HG02763 (cell line): Measurements from ENCODE around the gene GNG7.

Experiments
- ATAC-seq: cut with Tn5 transposase; IDR thresholded peaks from one replicate; pipeline ENCODE4 v1.9.1; 2021; ENCODE audit warnings: mild to moderate bottlenecking, moderate library complexity; ENCODE audit not compliant: unreplicated experiment

Gene GNG7

DNA sequence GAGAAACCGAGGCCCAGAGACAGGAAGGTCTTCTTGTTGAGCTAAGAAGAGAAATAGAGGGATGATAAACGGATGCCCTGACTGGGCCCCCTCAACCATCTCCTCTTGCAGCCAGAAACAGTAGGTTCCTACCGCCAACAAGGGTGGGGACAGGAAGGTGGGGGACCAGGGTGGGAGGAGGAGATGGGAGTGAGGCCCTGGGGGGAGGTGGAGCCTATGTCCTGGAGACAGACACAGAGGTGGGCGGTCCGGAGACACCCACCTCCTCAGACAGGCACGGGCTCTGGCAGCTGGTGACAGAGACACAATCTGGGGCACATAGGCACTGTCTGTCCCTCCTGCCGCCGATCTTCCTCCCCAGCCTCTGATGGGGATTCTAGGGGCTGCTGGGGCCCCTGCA, 209.6 kb downstream of the GNG7 start:
- no peak for ATAC-seq

DNA sequence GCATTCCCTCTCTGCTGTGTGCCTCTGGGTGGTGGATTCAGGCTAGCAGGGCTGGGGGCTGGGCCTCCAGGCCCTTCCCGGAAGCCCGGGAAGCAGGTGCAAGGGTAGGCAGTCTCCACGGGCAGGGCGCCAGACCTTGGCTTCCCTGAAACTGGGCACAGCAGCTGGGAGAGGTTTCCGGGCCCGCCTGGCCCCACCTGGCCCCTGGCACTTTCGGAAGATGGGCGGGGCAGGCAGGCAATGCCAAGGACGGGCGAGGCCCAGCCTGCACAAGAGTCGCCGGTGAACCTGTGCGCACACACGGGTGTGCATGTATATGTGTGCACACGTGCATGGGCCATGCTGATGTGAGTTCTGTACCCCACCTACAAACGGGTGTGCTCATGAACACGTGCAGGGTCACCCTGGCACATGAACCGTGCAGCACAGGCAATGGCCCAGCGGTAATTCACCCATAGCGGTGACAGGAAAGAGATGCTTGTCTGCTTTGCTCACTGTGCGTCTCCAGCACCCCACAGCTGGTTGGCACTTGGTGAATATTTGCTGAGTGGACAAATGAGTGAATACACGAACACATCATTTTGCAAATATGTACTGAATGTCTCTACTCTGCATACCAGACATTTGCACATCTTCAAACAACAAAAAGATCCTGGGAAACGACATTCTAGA, 211.2 kb downstream of the GNG7 start:
- no peak for ATAC-seq

DNA sequence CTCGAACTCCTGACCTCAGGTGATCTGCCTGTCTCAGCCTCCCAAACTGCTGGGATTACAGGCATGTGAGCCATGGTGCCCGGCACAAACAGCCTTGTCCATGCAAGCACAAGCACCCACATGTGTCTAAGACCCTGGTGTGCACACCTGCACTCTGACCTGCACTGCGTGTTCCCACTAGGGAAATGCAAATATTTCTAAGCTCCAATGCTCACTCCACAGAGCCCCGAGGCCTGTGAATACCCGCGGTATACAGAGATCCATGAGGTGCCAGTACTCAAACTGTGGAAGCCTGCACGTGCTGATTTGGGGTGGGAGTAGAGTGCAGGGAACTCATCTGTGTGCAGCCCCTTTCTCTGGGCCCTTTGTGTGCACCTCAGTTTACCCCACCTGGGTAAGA, 211.8 kb downstream of the GNG7 start:
- no peak for ATAC-seq

DNA sequence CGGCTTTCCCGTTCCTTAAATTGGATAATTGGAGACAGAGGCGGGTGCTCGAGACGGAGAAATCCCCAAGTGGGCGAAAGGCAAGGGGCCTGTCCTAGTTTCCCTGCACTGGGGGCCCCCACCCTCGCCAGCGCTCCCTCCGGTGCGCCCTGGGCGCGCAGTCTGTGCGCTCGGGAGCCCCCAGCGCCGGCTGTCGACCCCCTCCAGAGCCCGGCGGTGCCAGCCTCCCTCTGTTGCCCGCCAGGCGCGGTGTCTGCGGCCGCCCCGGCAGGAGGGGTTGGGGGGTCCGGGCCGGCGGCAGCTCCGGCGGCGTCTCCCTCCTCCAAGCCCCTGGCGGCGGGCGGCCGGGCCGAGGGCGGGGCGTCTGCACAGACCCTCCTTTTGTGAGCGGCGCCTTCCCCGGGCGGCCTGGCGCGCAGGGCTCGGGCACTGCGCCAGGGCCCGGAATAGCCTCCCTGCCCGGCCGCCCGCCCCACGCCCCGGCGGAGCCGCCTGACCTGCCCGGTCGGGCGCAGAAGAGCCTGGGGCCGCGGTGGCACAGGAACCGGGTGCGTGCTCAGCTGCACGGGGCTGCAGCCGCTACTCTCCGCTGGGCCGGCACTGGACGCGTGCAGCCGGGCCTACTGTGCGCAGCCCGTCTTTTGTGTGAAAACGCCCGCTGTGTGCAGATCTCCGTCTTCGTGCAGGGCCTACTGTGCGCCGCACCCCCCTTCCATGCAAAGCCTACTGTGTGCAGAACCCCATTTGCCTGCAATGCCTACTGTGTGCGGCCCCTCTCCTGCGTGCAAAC, 213.4 kb downstream of the GNG7 start:
- no peak for ATAC-seq

DNA sequence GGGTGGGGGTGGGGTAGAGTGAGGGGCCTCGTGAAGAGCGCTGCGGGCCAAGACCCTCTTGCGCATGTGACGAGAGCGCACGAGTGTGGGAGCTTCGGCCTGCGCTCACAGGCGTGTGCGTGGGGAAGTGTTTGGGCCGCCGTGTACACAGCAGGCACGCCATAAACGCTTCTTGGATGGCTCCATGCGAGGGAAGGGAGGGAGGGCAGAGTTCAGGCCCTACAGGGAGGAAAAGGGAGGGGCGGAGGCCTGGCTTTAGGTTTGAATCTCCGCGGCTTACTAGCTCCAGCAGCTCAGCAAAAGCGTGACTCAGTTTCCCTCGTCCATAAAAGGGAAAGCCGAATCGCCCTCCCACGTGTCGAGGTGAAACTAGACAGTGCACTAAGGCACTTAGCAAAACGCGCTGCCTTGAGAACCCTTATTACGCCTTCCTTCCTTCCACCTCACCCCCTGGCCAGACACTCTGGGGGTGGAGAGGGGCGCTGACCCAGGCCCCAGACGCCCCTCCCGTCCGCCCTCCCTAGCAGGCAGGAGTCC, 214.0 kb downstream of the GNG7 start:
- ATAC-seq, result no peak

DNA sequence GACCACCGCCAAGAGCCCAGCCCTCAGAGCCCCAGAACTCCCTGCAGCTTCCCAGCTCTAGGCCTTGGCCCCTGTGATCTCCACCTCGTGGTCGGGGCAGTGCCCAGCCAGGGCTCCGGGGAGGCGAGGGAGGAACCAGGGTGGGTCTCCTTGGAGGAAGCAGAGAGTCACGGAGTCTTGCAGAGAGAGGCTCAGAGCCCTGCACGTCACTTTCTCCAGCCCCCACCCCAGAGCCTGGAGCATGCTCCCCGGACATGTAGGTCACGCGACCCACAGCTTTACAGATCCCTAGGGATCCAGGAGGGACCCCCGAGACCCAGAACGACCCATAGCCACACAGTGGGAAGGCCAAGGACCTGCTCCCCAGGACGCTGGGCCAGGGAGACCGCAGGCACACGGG, 214.7 kb downstream of the GNG7 start:
- no peak for ATAC-seq

DNA sequence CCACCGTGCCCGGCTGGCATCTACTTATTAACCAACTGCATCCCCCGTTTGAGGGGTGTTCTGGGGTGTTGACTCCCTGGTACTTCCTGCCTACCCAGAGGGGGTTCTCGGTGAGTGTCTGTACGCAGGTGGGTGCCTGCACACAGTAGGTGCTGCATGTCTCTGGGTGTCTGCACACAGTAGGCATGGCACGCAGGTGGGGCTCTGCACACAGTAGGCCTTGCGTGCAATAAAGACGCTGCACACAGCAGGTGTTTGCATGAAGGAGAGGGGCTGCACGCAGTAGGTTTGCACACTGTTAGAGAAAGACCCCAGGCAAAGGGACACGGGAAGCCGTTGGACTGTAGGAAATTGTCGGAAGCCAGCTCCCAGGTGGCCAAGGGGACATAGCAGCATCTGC, 215.4 kb downstream of the GNG7 start:
- no peak for ATAC-seq

DNA sequence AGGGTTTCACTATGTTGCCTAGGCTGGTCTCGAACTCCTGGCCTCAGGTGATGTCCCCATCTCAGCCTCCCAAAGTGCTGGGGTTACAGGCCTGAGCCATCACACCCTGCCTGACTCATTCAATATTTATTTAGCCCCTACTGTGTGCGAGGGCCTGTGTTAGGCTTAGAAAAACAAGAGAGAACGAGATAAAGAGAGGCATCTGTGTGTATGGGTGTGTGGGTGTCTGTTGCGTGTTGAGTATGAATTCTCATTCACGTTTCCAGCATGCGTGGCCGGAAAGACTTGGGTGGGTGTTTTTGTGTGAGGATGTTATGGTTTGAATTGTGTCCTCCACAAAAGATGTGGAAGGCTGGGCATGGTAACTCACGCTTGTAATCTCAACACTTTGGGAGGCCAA, 217.1 kb downstream of the GNG7 start:
- no peak for ATAC-seq

DNA sequence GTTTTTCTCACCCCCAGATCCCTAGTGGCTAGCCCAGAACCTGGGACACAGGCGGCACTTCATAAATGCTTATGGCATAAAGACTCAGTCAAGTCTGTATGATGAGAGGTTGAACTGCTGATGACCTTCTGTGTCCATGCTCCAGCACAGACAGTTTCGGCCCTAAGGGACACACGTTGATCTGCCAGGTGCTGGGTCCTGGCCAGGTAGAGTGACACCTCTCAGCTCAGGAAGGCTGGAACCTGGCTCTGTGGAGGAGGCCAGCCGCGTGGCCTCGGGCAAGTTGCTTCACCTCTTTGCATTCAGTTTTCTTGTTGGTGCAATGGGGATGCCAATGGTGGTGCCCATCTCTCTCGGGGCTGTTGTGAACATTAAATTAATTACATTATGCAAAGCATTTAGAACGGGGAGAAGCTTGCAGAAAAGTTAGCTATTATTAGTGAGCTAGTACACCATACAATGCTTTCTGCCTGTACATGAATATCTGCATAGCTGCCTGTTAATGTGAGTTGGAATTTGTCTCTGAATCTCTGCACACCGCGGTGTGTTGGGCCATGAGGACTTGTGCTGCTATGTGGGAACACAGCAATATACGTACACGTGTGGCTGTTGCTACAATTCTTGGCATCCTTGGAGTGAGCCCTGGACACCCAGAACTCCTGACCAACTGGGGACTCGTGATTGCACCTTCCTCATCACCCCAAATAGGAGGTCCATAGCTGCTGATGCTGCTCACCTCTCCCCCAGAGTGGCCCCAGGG, 218.1 kb downstream of the GNG7 start:
- ATAC-seq, result no peak

DNA sequence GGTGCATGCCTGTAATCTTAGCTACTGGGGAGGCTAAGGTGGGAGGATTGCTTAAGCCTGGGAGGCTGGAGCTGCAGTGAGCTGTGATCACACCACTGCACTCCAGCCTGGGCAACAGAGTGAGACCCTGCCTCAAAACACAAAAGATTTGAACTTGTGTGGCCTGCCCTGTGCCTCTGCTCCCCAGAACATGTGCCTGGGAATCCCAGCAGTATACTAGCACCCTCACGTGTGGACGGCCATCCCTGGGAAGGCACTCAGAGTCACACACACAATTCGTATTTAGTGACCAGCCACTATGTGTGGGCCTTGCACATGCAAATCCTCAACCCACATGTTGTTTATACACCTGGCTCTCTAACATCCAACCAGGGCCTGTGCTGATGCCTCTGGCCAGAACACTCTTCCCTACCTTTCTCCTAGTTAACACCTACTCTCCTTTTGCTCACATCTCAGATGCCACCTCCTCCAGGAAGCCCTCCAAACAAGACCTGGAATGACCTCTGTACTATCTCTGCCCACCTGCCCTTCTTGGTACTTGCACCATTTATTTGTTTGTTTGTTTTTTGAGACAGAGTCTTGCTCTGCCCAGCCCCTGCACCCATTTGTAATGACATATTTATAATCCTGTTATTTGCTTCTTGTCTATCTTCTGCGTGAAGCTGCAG, 218.9 kb downstream of the GNG7 start:
- ATAC-seq, result no peak

DNA sequence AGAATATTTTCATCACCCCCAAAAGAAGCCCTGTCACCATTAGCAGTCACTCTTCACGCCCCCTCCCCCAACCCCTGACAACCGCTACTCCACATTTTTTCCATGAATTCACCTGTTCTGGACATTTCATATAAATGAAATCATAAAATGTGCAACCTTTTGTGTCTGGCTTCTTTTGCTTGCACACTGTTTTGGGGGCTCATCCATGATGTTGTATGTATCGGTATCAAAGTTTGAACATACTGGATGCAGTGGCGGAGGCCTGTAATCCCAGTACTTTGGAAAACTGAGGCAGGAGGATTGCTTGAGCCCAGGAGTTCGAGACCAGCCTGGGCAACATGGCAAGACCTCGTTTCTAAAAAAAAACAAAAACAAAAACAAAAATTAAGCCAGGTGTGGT, 219.4 kb downstream of the GNG7 start:
- no peak for ATAC-seq

DNA sequence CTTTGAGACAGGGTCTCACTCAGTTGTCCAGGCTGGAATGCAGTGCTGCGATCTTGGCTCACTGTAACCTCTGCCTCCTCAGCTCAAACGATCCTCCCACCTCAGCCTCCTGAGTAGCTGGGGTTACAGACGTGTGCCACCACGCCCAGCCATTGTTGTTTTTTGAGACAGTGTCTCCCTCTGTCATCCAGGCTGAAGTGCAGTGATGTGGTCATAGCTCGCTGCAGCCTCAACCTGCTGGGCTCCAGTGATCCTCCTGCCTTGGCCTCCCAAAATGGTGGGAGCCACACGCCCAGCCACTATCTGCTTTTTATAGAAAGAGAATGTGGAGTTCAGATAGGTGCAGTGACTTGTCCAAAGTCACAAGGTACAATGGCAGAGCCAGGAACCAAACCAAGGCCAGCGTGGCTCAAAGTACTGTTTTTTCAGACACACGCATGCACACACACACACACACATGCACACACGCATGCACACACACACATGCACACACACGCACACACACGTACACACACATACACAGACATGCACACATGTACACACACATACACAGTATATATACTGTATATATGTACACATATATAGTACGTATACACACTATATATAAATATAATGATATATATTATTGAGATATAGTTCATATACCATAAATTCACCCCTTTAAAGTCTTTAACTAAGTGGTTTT, 220.0 kb downstream of the GNG7 start:
- ATAC-seq, result no peak

DNA sequence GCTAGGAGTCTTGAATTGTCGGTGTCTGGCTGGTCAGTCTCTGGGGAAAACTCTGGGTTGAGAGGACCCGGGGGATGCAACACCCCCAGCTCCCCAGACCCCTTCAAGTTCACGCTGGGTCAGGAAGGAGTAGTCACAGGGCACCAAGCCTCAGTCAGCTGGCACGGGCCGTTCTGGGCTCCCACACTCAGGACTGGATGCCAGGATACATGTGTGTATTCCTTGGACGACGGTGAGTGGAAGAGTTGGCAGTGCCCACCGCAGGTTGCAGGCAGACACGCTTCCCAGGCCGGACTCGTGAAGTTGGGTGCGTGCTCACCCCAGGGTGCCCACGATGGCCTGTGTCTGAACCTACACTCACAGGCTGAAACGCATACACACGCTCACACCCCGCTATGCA, 221.0 kb downstream of the GNG7 start:
- no peak for ATAC-seq

DNA sequence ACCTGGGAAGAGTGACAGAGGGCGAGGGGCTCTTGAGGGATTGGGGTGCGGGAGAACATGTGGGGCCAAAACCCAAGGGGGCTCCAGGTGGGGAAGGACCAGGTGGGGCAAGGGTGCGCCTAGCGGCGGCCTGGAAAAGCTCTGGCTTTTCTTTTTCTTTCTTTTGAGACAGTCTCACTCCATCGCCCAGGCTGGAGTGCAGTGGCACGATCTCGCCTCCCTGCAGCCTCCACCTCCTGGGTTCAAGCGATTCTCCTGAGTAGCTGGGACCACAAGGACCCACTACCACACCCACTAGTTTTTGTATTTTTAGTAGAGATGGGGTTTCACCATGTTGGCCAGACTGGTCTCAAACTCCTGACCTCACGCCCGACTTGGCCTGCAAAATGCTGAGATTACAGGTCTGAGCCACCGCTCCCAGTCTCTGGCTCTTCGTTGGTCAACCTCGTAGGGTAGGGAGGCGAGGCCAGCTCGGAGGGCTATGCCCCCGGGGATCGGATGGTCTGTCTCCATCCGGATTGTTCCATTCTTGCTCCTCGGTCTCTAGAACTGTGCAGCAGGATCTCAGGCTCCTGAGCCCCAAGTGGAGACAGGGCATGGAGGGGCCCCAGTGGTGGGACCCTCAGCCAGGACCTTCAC, 222.8 kb downstream of the GNG7 start:
- ATAC-seq, result no peak

DNA sequence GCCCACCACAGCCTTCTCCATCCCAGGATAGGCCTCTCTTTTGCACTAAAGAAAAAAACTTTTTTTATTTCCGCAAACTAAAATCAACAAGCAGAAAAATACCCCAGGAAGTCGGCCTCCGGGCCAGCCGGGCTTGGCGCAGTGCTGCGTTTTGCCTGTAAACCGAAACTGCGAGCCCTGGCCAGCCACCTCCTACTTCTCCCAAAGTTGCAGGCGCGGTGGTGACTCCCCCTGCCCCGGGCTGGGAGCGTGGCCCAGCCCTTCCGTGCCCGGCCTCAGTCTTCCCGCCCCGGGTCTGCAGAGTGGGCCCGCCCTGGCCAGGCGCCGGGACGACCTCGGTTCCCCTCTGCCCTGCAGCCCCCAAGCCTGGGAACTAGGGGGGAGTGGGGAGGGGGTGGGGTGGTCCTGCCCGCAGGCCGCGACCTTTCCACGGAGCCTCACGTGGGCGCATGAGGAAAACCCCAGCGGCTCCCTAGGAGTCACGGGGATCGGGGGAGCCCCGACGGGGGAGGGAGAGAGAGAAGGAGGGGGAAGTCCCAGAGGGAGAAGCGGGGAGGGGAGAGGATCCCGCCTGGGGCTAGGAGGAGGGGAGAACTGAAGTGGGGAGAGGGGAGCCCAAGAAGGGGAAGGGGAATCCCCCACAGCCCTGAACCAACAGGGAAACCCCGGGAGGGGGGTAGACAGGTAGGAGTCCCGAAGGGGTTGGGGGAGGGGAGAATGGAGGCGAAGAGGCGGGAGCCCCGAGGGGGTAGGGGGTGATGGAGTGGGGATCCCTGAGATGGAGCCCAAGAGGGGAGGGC, 223.5 kb downstream of the GNG7 start:
- no peak for ATAC-seq

DNA sequence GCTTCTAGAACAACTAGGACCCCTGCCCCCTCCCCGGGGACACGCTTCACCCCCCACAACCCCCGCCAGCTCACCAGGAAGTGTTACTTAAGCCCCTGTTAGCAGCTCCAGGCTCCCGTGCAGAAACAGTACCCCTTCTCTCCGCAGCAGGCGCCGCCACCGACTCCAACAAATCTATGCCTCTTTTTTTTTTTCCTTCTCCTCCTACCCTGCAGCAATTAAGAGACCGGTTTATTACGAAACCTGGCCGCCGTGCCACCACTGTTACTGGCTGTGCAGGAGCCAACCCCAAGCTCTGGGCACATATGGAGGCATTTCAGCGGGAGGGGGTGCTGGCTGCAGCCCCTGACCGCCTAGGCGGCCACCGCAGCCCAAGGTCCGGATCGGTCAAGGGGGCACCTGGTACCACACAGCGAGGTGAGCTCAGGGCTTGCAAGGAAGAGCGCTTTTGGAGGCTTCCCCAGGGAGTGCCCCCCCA, 224.2 kb downstream of the GNG7 start:
- no peak for ATAC-seq

DNA sequence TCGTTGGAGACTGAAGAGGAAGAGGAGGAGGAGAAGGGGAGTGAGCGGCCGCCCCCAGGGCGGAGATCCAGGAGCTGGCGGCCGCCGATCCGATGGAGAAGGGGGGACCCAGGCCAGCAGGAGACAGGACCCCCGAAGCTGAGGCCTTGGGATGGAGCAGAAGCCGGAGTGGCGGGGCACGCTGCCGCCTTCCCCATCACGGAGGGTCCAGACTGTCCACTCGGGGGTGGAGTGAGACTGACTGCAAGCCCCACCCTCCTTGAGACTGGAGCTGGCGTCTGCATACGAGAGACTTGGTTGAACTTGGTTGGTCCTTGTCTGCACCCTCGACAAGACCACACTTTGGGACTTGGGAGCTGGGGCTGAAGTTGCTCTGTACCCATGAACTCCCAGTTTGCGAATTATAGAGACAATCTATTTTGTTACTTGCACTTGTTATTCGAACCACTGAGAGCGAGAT, 224.7 kb downstream of the GNG7 start:
- no peak for ATAC-seq

DNA sequence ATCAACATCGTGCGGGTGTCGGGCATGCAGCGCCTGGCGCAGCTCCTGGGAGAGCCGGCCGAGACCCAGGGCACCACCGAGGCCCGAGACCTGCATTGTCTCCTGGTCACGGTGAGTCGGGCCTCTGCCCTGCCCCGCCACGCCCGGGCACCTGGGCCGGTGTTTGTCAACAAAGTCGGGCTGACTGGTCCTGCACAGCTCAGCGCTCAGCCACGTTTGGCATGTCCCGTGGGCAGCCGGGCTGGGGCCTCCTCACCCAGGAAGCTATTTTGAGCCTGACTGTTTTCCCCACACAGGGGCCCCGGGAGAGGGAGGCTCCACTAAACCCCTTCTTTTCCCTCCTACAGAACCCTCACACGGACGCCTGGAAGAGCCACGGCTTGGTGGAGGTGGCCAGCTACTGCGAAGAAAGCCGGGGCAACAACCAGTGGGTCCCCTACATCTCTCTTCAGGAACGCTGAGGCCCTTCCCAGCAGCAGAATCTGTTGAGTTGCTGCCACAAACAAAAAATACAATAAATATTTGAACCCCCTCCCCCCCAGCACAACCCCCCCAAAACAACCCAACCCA, 225.3 kb downstream of the GNG7 start:
- ATAC-seq, result no peak
